Muscle of leg (tissue), 11 donors: ENCODE measurements around the gene OR51E1. TPM values are rescaled to one million over a fixed set of nuclear protein-coding genes. Genes with fewer than 3 reads are reported as not detected.

Source experiments
- DNase-seq: peaks from one replicate; pipeline ENCODE4 v3.0.0; 2013
- H3K27ac ChIP-seq: one replicate; pipeline ENCODE4 v1.5.1; 2013; ENCODE audit warnings: mild to moderate bottlenecking, low read length, control low read depth
- H3K27me3 ChIP-seq: one replicate; pipeline ENCODE4 v1.6.1; 2013; ENCODE audit warnings: low read length; ENCODE audit not compliant: control insufficient read depth, insufficient read depth
- H3K36me3 ChIP-seq: one replicate; pipeline ENCODE4 v1.6.1; 2013; ENCODE audit warnings: low read length; ENCODE audit not compliant: control insufficient read depth, insufficient read depth
- H3K4me1 ChIP-seq: one replicate; pipeline ENCODE4 v1.6.1; 2013; ENCODE audit warnings: low read length; ENCODE audit not compliant: control insufficient read depth, insufficient read depth
- H3K4me3 ChIP-seq: one replicate; pipeline ENCODE4 v1.5.1; 2013; ENCODE audit warnings: low read length, control low read depth
- H3K9me3 ChIP-seq: replicated peaks from 2 replicates; pipeline ENCODE4 v1.6.1; 2013; ENCODE audit warnings: low read depth, low read length; ENCODE audit not compliant: control insufficient read depth
- WGBS: methylation state at CpG from one replicate; pipeline ENCODE4 v1.1.5; 2013; ENCODE audit warnings: missing lambda C conversion rate; ENCODE audit not compliant: insufficient coverage; 5-methylcytosine and 5-hydroxymethylcytosine counted together
- polyA plus RNA-seq, 8 donors: library from polyadenylated mRNA; unstranded; fragments of 120-200 nt; gene quantifications; one replicate each; pipeline versions ENCODE4 v1.2.1 to v1.2.3, GENCODE V29; 2013; ENCODE audit warnings: inconsistent platforms in 1 of 8, low replicate concordance in 1 of 8; ENCODE audit not compliant: insufficient read length in 8 of 8, insufficient read depth in 1 of 8
- total RNA-seq: library from RNA; stranded (reverse); fragments of 120-200 nt; gene quantifications from one replicate; pipeline ENCODE4 v1.2.4, GENCODE V29; 2013

Gene OR51E1
- total and polyA plus RNA-seq, 9 donors, result 1.4 to 3.2 (median 2.2) TPM

DNA sequence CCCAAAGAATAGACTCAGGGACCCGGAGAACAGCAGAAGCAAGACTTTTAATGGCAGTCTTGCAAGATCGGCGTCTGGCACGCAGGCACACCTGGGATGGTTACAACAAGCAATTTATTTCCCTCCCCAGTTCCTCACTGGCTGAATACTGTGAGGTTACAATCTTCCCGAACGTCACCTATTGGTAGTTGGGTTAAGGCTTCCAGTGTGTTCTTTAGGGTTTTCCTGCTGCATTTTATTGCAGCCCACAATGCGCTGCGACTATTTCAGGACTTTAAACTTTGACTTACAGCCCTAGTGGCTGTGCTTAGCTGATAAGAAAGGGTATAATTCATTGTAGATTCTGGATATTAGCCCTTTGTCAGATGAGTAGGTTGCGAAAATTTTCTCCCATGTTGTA, 24.3 kb upstream of the OR51E1 start:
- Histone ChIP-seq H3K36me3 (no peaks in the 10 kb centered on the region), H3K27me3 (no peaks in the 10 kb centered on the region), H3K4me1 (no peaks in the 10 kb centered on the region), H3K9me3 (peaks cover 2% of the 10 kb centered on the region), H3K27ac (no peak overlapping the region), H3K4me3 (no peak overlapping the region)
- WGBS, result 70% methylated on average over 2 of the region's 9 CpGs
- no peak for DNase-seq

GRCh38 chr11:4626207-4627099, 17.3 kb upstream of the OR51E1 start:
- H3K27ac ChIP-seq, result no peak overlapping the region
- no peaks in the 10 kb centered on the region for H3K4me1 ChIP-seq
- DNase-seq, result peak; percentile 61
- WGBS, result 31% methylated on average over 4 of the region's 15 CpGs
- H3K9me3 ChIP-seq, result peaks cover 5% of the 10 kb centered on the region
- H3K36me3 ChIP-seq, result no peaks in the 10 kb centered on the region
- no peak overlapping the region for H3K4me3 ChIP-seq
- no peaks in the 10 kb centered on the region for H3K27me3 ChIP-seq

DNA sequence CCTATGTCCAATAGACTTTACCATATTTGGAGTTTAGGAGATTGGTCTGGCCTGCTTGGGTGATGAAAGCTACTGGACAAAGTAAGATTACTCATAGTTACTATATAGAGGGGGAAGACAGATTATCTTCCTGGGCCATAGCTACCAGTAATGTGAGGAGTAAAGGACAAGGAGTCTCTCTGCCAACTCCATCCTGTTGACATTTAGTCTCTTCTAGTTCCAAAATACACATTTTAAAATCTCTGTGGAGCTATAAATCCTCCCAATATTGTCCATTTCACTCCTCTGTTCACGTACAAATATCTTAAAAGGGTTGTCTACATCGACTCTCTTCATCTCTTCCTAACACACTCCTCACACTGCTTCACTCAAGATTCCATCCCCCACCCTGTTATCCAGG, 7.6 kb upstream of the OR51E1 start:
- 59% methylated on average over 2 of the region's 2 CpGs for WGBS
- peaks cover 5% of the 10 kb centered on the region for H3K4me1 ChIP-seq

DNA sequence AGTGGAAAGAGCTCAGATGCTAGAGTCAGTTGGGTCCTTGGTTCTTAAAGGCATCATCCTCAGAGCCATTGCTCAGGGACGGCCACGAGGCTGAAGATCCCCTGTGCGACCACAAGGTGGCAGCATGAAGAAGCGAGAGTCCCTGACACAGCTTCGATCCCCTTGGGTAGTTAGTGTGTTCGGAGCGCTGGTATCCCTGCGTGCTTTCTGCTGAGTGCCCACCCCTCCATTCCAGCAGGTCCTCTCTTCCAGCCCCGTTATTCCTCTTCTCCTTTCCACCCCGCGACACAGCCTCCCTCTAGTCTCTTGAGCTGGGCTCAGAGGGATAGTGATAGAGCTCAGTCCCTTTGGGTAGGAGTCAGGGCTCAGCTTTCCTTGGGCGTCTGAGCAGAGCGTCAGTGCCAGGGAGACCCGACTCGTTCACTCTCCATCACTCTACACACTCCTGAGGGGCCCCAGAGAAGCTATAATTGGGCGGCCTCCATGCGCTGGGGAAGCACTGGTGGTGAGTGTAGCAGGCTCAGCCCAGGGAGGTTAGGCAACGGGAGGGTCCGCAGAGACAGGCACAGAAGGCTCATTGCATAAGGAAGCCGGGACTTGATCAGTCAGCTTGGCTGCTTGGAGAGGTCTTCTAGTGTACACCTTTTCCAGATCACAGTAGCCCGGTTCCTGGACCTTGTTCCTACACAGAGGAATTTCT, 6.7 kb upstream of the OR51E1 start, which contains the start of gene OR51D1:
OR51D1 (plus strand) TSS at position 516 of the 700 bp plus-strand sequence. CDS start 2,314 bp downstream, outside the sequence.
- peak within 1 kb of the TSS; percentile 24 for H3K4me3 ChIP-seq
- WGBS, result 33% methylated on average over 3 of the region's 21 CpGs
- no peaks in the 10 kb centered on the region for H3K27me3 ChIP-seq
- no peaks in the 10 kb centered on the region for H3K9me3 ChIP-seq
- H3K27ac ChIP-seq, result no peak within 1 kb of the TSS
- H3K36me3 ChIP-seq, result no peaks in the 10 kb centered on the region
- DNase-seq, result peak; percentile 74
- peaks cover 5% of the 10 kb centered on the region for H3K4me1 ChIP-seq

More for the DNA sequence above, 7.6 kb upstream of the OR51E1 start:
- Histone ChIP-seq H3K9me3 (no peaks in the 10 kb centered on the region), H3K27ac (no peak overlapping the region), H3K36me3 (no peaks in the 10 kb centered on the region), H3K27me3 (no peaks in the 10 kb centered on the region), H3K4me3 (no peak overlapping the region)
- no peak for DNase-seq

GRCh38 chr11:4637662-4638047, 6.1 kb upstream of the OR51E1 start:
- Histone ChIP-seq H3K27me3 (no peaks in the 10 kb centered on the region), H3K4me3 (no peak overlapping the region), H3K4me1 (peaks cover 5% of the 10 kb centered on the region), H3K9me3 (no peaks in the 10 kb centered on the region), H3K36me3 (no peaks in the 10 kb centered on the region), H3K27ac (no peak overlapping the region)
- DNase-seq, result no peak
- WGBS, result 52% methylated on average over 2 of the region's 3 CpGs

DNA sequence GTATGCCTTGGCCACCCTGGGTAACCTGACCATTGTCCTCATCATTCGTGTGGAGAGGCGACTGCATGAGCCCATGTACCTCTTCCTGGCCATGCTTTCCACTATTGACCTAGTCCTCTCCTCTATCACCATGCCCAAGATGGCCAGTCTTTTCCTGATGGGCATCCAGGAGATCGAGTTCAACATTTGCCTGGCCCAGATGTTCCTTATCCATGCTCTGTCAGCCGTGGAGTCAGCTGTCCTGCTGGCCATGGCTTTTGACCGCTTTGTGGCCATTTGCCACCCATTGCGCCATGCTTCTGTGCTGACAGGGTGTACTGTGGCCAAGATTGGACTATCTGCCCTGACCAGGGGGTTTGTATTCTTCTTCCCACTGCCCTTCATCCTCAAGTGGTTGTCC, 3.9 kb upstream of the OR51E1 start:
- Histone ChIP-seq H3K4me1 (peaks cover 5% of the 10 kb centered on the region), H3K36me3 (no peaks in the 10 kb centered on the region), H3K9me3 (no peaks in the 10 kb centered on the region), H3K27ac (no peak overlapping the region), H3K4me3 (no peak overlapping the region), H3K27me3 (no peaks in the 10 kb centered on the region)
- DNase-seq, result no peak
- 92% methylated on average over 6 of the region's 6 CpGs for WGBS

GRCh38 chr11:4641501-4641900, 2.3 kb upstream of the OR51E1 start:
- 82% methylated on average over 7 of the region's 7 CpGs for WGBS
- H3K4me1 ChIP-seq, result peaks cover 5% of the 10 kb centered on the region
- no peak overlapping the region for H3K27ac ChIP-seq
- no peak overlapping the region for H3K4me3 ChIP-seq
- DNase-seq, result no peak
- no peaks in the 10 kb centered on the region for H3K27me3 ChIP-seq
- H3K36me3 ChIP-seq, result no peaks in the 10 kb centered on the region
- H3K9me3 ChIP-seq, result no peaks in the 10 kb centered on the region

DNA sequence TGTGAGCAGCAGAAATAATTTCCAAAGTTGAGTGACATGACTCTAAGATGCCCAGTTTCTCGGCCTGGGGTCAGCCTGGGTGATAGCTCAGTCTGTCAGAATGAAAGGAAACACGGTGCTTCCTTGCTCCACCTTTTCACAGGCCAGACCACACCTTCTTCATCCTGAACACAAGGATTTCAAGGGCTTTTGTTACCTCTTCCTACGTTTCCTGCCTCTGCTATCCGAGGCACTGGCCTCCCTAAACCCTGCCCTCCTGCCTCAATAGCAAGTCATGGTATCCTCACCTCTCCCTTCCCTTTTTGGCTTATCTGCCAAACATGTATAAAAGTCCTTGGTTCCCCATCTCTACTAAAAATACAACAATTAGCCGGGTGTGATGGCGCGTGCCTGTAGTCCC, 1.7 kb upstream of the OR51E1 start:
- H3K4me3 ChIP-seq, result no peak overlapping the region
- WGBS, result 65% methylated on average over 5 of the region's 7 CpGs
- H3K4me1 ChIP-seq, result peaks cover 3% of the 10 kb centered on the region
- no peaks in the 10 kb centered on the region for H3K36me3 ChIP-seq
- H3K27ac ChIP-seq, result no peak overlapping the region
- H3K27me3 ChIP-seq, result no peaks in the 10 kb centered on the region
- no peaks in the 10 kb centered on the region for H3K9me3 ChIP-seq
- DNase-seq, result no peak

DNA sequence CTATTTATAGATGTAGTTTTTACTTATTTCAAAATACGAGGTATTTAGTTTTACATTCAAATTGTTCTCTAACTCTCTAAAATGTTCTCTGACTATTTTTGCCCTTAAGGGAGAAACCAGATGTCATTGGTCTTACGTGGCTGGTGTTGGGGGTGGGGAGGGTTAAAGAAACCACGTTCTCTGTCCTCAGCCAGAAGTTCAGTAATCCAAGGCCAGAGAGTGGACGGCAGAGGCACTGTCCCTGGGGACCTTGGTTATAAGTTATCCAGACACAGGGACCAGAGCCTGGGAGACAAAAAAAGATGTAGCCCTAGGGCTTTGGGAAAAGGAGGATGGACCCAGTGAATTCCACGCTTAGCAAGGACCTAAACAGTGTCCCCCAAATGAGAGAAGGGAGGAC, 706 bp upstream of the OR51E1 start:
- 4% methylated on average over 2 of the region's 5 CpGs for WGBS
- H3K27ac ChIP-seq, result peak overlapping the region; percentile 59

GRCh38 chr11:4644233-4644632, 451 bp downstream of the OR51E1 start:
- Histone ChIP-seq H3K36me3 (no peaks in the 10 kb centered on the region), H3K27me3 (no peaks in the 10 kb centered on the region), H3K4me3 (no peak overlapping the region), H3K9me3 (no peaks in the 10 kb centered on the region), H3K27ac (no peak overlapping the region), H3K4me1 (peaks cover 7% of the 10 kb centered on the region)
- DNase-seq, result no peak
- WGBS, result 100% methylated on average over 1 of the region's 4 CpGs

More for the DNA sequence above, 706 bp upstream of the OR51E1 start:
- DNase-seq, result peak; percentile 61
- Histone ChIP-seq H3K36me3 (no peaks in the 10 kb centered on the region), H3K4me3 (no peak overlapping the region), H3K27me3 (no peaks in the 10 kb centered on the region), H3K4me1 (peaks cover 7% of the 10 kb centered on the region), H3K9me3 (no peaks in the 10 kb centered on the region)
